Activated CD4-positive, CD25-positive, alpha-beta regulatory T cell treated with anti-CD3 and anti-CD28 coated beads, Interleukin-2, amount 50 U/mL, for 16 hours (primary cell): ENCODE results near the gene BIRC7.
"Not testable (repeated sequence)": the region's sequence is repeated elsewhere in the genome, so short reads cannot be mapped to it uniquely, and the experiment has no call there.

ENCODE experiments used
- DNase-seq: peaks from one replicate; pipeline ENCODE4 v3.0.0-alpha.2; 2020; ENCODE audit warnings: low read depth, low spot score

The BIRC7 gene

DNA sequence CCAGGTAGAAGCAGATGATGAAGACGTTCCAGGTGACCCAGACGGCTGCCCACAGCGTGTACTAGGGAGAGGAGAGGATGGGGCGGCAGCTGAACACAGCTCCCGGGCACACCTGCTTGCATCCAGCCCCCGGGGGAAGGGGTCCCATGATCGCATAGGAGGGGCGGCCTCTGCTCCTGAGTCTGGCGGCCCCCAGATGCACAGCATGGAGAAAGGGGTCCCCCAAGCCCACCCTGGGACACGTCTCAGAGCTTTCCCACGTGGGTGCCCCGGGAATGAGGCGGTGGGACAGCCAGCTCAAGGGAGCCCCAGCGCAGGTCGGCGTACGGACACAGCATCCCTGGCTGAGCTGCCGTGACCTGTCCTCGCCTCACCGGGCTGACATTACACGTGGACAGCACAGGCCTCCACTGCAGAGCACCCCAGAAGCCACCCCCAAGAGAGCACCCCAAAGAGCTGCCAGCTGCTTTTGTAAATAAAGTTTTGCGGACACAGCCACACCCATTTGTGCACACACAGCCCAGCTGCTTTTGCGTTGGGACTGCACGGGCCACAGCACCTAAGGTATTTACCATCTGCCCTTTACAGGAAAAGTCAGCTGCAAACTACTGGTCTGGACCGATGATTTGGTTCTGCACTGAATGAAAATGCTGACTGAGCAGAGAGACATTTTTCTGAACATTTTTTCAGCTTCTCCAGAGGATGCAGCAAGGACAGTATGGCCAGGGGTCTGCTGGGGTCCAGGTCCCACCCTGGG, 13.3 kb downstream of the BIRC7 start:
- no peak for DNase-seq

- DNase-seq = no peak
Observed at GRCh38 chr20:63249891-63250290, 14.2 kb downstream of the BIRC7 start.

- DNase-seq = not testable (repeated sequence)
Observed at GRCh38 chr20:63251350-63251749, 15.6 kb downstream of the BIRC7 start.

GRCh38 chr20:63252284-63252711, 16.6 kb downstream of the BIRC7 start:
- no peak for DNase-seq

GRCh38 chr20:63253065-63253437, 17.3 kb downstream of the BIRC7 start:
- DNase-seq = no peak

- no peak for DNase-seq
Observed at GRCh38 chr20:63253438-63254231, 17.9 kb downstream of the BIRC7 start.

GRCh38 chr20:63254232-63254605, 18.5 kb downstream of the BIRC7 start, which contains the start of gene NKAIN4:
Gene NKAIN4, minus strand, starts transcription at chr20:63254463. Its CDS starts 13 bp downstream, at chr20:63254450.
- no peak for DNase-seq

GRCh38 chr20:63254606-63255384, 19.1 kb downstream of the BIRC7 start:
- DNase-seq = no peak

DNA sequence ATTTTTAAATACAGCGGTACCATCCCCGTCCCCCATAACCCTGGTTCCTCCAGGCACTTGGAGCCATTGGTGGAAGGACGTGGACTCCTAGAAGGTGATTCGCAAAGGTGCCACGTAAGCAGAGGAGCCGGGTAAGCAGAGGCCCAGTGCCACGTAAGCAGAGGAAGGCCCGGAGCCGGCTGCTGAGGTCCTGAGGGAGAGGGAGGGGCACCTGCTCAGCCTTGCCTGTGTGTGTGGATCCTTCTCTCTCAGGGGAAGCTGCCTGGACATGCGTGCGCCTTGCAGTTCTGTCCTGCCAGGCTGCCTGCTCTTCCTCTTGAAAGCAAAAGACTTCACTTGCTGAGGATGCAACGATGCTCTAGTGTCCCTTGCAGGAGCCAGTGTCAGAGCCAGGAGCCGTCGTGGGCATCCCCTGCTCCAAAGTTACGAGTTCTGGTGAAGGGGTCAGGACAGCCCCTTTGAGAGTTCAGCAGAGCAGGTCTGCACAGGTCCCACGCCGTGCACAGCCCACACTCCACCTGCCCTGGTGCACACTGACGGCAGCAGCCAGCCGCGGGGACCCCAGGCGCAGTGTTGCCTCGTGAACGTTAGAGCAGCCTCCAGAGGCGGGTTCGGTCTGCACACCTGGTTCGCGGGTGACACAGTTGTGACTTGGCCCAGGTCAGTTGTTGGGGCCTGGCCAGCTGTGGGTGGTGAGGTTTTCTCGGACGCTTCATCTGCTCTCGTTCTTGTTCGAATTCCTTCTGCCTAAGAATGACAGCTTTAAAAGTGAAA, 20.4 kb downstream of the BIRC7 start:
- no peak for DNase-seq

GRCh38 chr20:63256954-63257353, 21.2 kb downstream of the BIRC7 start:
- DNase-seq = no peak

DNA sequence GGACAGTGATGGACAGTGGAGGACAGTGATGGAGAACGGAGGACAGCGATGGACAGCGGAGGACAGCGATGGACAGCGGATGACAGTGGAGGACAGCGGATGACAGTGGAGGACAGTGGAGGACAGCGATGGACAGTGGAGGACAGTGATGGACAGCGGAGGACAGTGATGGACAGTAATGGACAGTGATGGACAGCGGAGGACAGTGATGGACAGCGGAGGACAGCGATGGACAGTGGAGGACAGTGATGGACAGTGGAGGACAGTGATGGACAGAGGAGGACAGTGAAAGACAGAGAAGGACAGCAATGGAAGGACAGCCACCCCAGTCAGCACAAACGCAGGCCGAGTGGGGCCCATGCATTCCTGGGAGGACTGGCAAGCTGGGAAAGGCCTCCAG, 21.9 kb downstream of the BIRC7 start:
- no peak for DNase-seq

DNA sequence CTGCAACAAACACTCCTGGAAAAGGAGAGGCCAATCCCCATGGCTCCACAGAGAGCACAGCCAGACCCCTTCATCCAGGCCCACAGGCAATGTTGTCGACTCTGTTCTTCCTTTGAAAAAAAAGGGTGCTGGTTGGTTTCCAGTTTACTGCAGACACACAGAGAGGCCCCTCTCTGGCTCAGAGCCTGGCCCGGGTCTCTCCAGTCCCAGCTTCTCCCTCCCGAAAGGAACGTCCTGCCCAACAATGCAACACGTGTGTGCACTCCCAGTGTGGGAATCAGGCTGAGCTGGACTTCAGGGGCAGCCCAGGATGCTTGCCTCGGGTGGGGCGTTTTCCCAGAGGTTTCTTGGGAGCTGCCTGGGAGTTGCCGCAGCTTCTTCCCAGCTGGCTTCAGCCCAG, 23.1 kb downstream of the BIRC7 start:
- no peak for DNase-seq

GRCh38 chr20:63259734-63260460, 24.2 kb downstream of the BIRC7 start:
- DNase-seq = no peak

- no peak for DNase-seq
Observed at GRCh38 chr20:63260521-63260920, 24.8 kb downstream of the BIRC7 start.

GRCh38 chr20:63261060-63261794, 25.5 kb downstream of the BIRC7 start:
- no peak for DNase-seq

- no peak for DNase-seq
Observed at GRCh38 chr20:63261795-63262528, 26.3 kb downstream of the BIRC7 start.

DNA sequence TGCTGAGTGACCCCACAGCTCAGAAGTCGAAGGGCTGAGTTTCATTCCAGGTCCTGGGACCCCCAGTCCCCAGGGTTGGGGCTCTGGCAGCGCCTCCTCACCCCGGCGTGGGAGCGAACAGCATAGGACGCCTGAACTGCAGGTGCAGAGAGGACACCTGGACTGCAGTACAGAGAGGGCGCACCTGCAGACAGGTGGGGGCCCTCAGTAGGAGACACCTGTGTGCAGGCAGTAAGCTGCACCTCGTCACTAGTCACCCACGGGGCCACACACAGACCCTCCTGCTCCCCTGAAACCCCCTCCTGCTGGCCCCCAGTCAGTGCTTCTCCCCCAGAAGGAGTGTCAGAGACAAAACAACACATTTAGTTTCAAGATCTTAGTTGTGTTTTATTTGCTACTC, 27.1 kb downstream of the BIRC7 start:
- DNase-seq = no peak

- no peak for DNase-seq
Observed at GRCh38 chr20:63264000-63264399, 28.3 kb downstream of the BIRC7 start.

GRCh38 chr20:63264519-63264918, 28.8 kb downstream of the BIRC7 start:
- no peak for DNase-seq
